ENCODE measurements around the gene NETO1. TPM values are rescaled to one million over a fixed set of nuclear protein-coding genes. Genes with fewer than 3 reads are reported as not detected.

The NETO1 gene
- 7.6 and 8.1 TPM in 2 replicates for total RNA-seq (2014; rRNA removed; shearing (Covaris generic); ENCODE audit: low replicate concordance)

GRCh38 chr18:72867746-72868584 lies at the start of gene NETO1:
TSS of gene NETO1 (minus strand) at chr18:72867987. CDS start at chr18:72867291, 696 bp downstream.
- DNase-seq (ENCODE audit: low read depth) = peak; percentile 41
- in situ Hi-C loops (cut with HindIII; ENCODE audit: low pct_unique_long_range_greater_than_20kb, low sequenced_read_pairs) = no loop called here

GRCh38 chr18:72910045-72910444 lies 42.3 kb upstream of the NETO1 start:
- in situ Hi-C loops (cut with HindIII; ENCODE audit: low pct_unique_long_range_greater_than_20kb, low sequenced_read_pairs) = no loop called here
- DNase-seq (ENCODE audit: low read depth) = no peak

- DNase-seq (ENCODE audit: low read depth) = no peak
- in situ Hi-C loops (cut with HindIII; ENCODE audit: low pct_unique_long_range_greater_than_20kb, low sequenced_read_pairs) = no loop called here
Measured at GRCh38 chr18:72908181-72908580, 40.4 kb upstream of the NETO1 start.

- in situ Hi-C loops (cut with HindIII; ENCODE audit: low pct_unique_long_range_greater_than_20kb, low sequenced_read_pairs) = no loop called here
Measured at GRCh38 chr18:72903033-72903432, 35.2 kb upstream of the NETO1 start.

GRCh38 chr18:72899338-72899737 lies 31.6 kb upstream of the NETO1 start:
- DNase-seq (ENCODE audit: low read depth) = peak; percentile 4
- in situ Hi-C loops (cut with HindIII; ENCODE audit: low pct_unique_long_range_greater_than_20kb, low sequenced_read_pairs) = no loop called here

More at GRCh38 chr18:72903033-72903432, 35.2 kb upstream of the NETO1 start:
- DNase-seq (ENCODE audit: low read depth) = no peak

GRCh38 chr18:72898870-72899269 lies 31.1 kb upstream of the NETO1 start:
- in situ Hi-C loops (cut with HindIII; ENCODE audit: low pct_unique_long_range_greater_than_20kb, low sequenced_read_pairs) = no loop called here

GRCh38 chr18:72895548-72895947 lies 27.8 kb upstream of the NETO1 start:
- in situ Hi-C loops (cut with HindIII; ENCODE audit: low pct_unique_long_range_greater_than_20kb, low sequenced_read_pairs) = no loop called here
- peak; percentile 45 for DNase-seq (ENCODE audit: low read depth)

More at GRCh38 chr18:72898870-72899269, 31.1 kb upstream of the NETO1 start:
- DNase-seq (ENCODE audit: low read depth) = no peak

- in situ Hi-C loops (cut with HindIII; ENCODE audit: low pct_unique_long_range_greater_than_20kb, low sequenced_read_pairs) = no loop called here
- no peak for DNase-seq (ENCODE audit: low read depth)
Measured at GRCh38 chr18:72878561-72878960, 10.8 kb upstream of the NETO1 start.

- in situ Hi-C loops (cut with HindIII; ENCODE audit: low pct_unique_long_range_greater_than_20kb, low sequenced_read_pairs) = no loop called here
Measured at GRCh38 chr18:72878143-72878542, 10.4 kb upstream of the NETO1 start.

GRCh38 chr18:72871091-72871490 lies 3.3 kb upstream of the NETO1 start:
- in situ Hi-C loops (cut with HindIII; ENCODE audit: low pct_unique_long_range_greater_than_20kb, low sequenced_read_pairs) = no loop called here
- DNase-seq (ENCODE audit: low read depth) = peak; percentile 58

More at GRCh38 chr18:72878143-72878542, 10.4 kb upstream of the NETO1 start:
- DNase-seq (ENCODE audit: low read depth) = no peak

- peak; percentile 66 for DNase-seq (ENCODE audit: low read depth)
- in situ Hi-C loops (cut with HindIII; ENCODE audit: low pct_unique_long_range_greater_than_20kb, low sequenced_read_pairs) = no loop called here
Measured at GRCh38 chr18:72869226-72870185, 1.7 kb upstream of the NETO1 start.

GRCh38 chr18:72868585-72869225 lies 918 bp upstream of the NETO1 start:
- peak; percentile 43 for DNase-seq (ENCODE audit: low read depth)
- in situ Hi-C loops (cut with HindIII; ENCODE audit: low pct_unique_long_range_greater_than_20kb, low sequenced_read_pairs) = no loop called here

GRCh38 chr18:72866901-72867745 lies 664 bp downstream of the NETO1 start:
- peak; percentile 35 for DNase-seq (ENCODE audit: low read depth)
- in situ Hi-C loops (cut with HindIII; ENCODE audit: low pct_unique_long_range_greater_than_20kb, low sequenced_read_pairs) = no loop called here

- DNase-seq (ENCODE audit: low read depth) = peak; percentile 23
- in situ Hi-C loops (cut with HindIII; ENCODE audit: low pct_unique_long_range_greater_than_20kb, low sequenced_read_pairs) = no loop called here
Measured at GRCh38 chr18:72866442-72866900, 1.3 kb downstream of the NETO1 start.

GRCh38 chr18:72863754-72864153 lies 4.0 kb downstream of the NETO1 start:
- no peak for DNase-seq (ENCODE audit: low read depth)
- in situ Hi-C loops (cut with HindIII; ENCODE audit: low pct_unique_long_range_greater_than_20kb, low sequenced_read_pairs) = no loop called here

GRCh38 chr18:72859088-72859487 lies 8.7 kb downstream of the NETO1 start:
- in situ Hi-C loops (cut with HindIII; ENCODE audit: low pct_unique_long_range_greater_than_20kb, low sequenced_read_pairs) = no loop called here
- no peak for DNase-seq (ENCODE audit: low read depth)

GRCh38 chr18:72849671-72850070 lies 18.1 kb downstream of the NETO1 start:
- DNase-seq (ENCODE audit: low read depth) = no peak
- in situ Hi-C loops (cut with HindIII; ENCODE audit: low pct_unique_long_range_greater_than_20kb, low sequenced_read_pairs) = no loop called here
